Measurements from ENCODE around the gene ARL11. TPM values are rescaled to one million over a fixed set of nuclear protein-coding genes. Genes with fewer than 3 reads are reported as not detected.

The ARL11 gene
- total RNA-seq, 1 donor from 2014 or later, result not detected

- no peak for TF ChIP-seq CTCF (conservative IDR thresholded peaks at IDR 0.05)
- no peak overlapping the region for H3K4me3 Mint-ChIP-seq
- H3K9me3 Mint-ChIP-seq, result no peaks in the 10 kb centered on the region
- no peaks in the 10 kb centered on the region for H3K27me3 Mint-ChIP-seq
- no peak for DNase-seq (ENCODE audit: extremely low spot score, unreplicated experiment)
- H3K4me1 Mint-ChIP-seq (ENCODE audit: unreplicated experiment), result peaks cover 7% of the 10 kb centered on the region
- H3K36me3 Mint-ChIP-seq, result no peaks in the 10 kb centered on the region
- H3K27ac Mint-ChIP-seq, result no peak overlapping the region
Measured at GRCh38 chr13:49622174-49622946, 5.9 kb upstream of the ARL11 start.

GRCh38 chr13:49624229-49624628 lies 4.1 kb upstream of the ARL11 start:
- Mint-ChIP-seq H3K4me3 (no peak overlapping the region), H3K36me3 (no peaks in the 10 kb centered on the region), H3K27ac (no peak overlapping the region), H3K9me3 (no peaks in the 10 kb centered on the region), H3K4me1 (ENCODE audit: unreplicated experiment) (peaks cover 11% of the 10 kb centered on the region), H3K27me3 (no peaks in the 10 kb centered on the region)
- DNase-seq (ENCODE audit: extremely low spot score, unreplicated experiment), result no peak
- TF ChIP-seq CTCF (conservative IDR thresholded peaks at IDR 0.05), result no peak

- Mint-ChIP-seq H3K9me3 (no peaks in the 10 kb centered on the region), H3K27ac (no peak overlapping the region), H3K4me3 (no peak overlapping the region), H3K4me1 (ENCODE audit: unreplicated experiment) (peaks cover 11% of the 10 kb centered on the region), H3K27me3 (no peaks in the 10 kb centered on the region), H3K36me3 (no peaks in the 10 kb centered on the region)
- no peak for TF ChIP-seq CTCF (conservative IDR thresholded peaks at IDR 0.05)
- no peak for DNase-seq (ENCODE audit: extremely low spot score, unreplicated experiment)
Measured at GRCh38 chr13:49625392-49626079, 2.8 kb upstream of the ARL11 start.

DNA sequence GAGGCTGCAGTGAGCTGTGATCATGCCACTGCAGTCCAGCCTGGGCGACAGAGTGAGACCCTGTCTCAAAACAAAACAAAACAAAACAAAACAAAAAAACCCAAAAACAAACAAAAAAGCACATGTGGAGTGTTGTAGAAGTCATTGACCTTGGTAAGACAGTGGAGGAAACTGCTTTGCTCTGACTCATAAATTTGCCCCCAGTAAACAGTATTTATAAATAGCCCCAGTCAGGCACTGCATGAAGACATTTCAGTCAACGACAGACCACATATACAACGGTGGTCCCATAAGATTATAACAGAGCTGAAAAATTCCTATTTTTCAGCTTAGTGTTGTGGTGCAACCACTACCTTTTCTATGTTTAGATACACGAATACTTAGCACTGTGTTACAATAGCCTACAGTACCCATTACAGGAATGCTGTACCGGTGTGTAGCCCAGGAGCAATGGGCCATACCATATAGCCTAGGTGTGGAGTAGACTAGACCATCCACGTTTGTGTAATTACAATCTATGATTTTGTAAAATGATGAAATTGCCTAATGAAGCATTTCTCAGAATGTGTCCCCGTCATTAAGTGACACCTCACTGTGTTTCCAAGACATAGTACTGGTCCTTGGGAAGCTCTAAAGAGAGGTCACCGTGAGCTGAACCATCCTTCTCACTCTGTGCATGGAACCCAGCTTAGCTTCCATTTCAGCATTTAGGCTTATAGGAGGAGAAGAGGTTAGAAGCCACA lies 1.1 kb downstream of the ARL11 start:
- H3K27me3 Mint-ChIP-seq, result no peaks in the 10 kb centered on the region
- no peak for TF ChIP-seq CTCF (conservative IDR thresholded peaks at IDR 0.05)
- H3K4me1 Mint-ChIP-seq (ENCODE audit: unreplicated experiment), result peaks cover 11% of the 10 kb centered on the region
- DNase-seq (ENCODE audit: extremely low spot score, unreplicated experiment), result no peak
- H3K4me3 Mint-ChIP-seq, result no peak overlapping the region
- H3K9me3 Mint-ChIP-seq, result no peaks in the 10 kb centered on the region
- no peaks in the 10 kb centered on the region for H3K36me3 Mint-ChIP-seq
- no peak overlapping the region for H3K27ac Mint-ChIP-seq

DNA sequence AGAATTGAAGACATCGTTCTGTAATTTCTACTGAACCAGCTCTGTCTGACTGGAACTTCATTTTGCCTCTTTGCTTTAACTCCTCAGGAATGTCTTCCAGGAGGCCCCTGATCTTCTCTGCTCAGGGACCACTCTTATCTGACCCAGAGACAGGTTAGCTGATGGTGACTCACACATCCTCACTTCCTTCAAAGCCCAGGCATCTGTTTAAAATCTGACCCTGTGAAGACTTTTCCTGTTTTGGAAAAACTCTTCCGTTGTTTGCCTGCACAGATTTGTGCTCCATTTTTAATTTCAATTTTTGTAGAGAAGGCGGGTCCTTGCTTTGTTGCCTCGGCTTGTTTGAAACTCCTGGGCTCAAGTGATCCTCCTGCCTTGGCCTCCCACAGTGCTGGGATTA lies 1.6 kb downstream of the ARL11 start:
- Mint-ChIP-seq H3K27ac (no peak overlapping the region), H3K36me3 (no peaks in the 10 kb centered on the region), H3K4me3 (no peak overlapping the region), H3K9me3 (no peaks in the 10 kb centered on the region), H3K4me1 (ENCODE audit: unreplicated experiment) (peaks cover 11% of the 10 kb centered on the region), H3K27me3 (no peaks in the 10 kb centered on the region)
- no peak for DNase-seq (ENCODE audit: extremely low spot score, unreplicated experiment)
- no peak for TF ChIP-seq CTCF (conservative IDR thresholded peaks at IDR 0.05)

All from type B pancreatic cell (in vitro differentiated cells).